Activated CD8-positive, alpha-beta memory T cell treated with anti-CD3 and anti-CD28 coated beads for 1 hour (primary cell): ENCODE measurements around the gene INPP5A.

Source experiments
- DNase-seq, 2 donors: peaks; one replicate each; pipeline ENCODE4 v3.0.0-alpha.2; 2020; ENCODE audit warnings: low read depth in 1 of 2; ENCODE audit errors: extremely low read depth in 1 of 2

Gene INPP5A

GRCh38 chr10:132712291-132712690 is 174.7 kb downstream of the INPP5A start:
- DNase-seq = no peak

DNA sequence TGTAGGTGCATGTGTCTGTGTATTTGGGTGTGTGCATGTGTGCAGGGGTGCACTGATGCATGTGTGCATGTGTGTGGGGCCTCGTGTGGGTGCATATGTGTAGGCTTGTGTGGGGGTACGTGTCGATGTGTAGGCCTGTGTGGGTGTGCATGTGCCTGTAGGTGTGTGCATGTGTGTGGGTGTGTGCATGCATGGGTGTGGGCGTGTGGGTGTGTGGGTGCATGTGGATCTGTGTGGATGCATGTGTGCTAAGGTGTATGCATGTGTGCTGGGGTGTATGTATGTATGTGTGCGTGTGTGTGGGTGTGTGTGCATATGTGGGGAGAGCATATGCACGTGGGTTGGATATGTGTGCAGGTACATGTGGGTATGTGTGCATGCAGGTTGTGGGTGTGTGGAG is 175.2 kb downstream of the INPP5A start:
- no peak for DNase-seq

- DNase-seq = no peak
Observed at GRCh38 chr10:132713421-132714095, 176.0 kb downstream of the INPP5A start.

DNA sequence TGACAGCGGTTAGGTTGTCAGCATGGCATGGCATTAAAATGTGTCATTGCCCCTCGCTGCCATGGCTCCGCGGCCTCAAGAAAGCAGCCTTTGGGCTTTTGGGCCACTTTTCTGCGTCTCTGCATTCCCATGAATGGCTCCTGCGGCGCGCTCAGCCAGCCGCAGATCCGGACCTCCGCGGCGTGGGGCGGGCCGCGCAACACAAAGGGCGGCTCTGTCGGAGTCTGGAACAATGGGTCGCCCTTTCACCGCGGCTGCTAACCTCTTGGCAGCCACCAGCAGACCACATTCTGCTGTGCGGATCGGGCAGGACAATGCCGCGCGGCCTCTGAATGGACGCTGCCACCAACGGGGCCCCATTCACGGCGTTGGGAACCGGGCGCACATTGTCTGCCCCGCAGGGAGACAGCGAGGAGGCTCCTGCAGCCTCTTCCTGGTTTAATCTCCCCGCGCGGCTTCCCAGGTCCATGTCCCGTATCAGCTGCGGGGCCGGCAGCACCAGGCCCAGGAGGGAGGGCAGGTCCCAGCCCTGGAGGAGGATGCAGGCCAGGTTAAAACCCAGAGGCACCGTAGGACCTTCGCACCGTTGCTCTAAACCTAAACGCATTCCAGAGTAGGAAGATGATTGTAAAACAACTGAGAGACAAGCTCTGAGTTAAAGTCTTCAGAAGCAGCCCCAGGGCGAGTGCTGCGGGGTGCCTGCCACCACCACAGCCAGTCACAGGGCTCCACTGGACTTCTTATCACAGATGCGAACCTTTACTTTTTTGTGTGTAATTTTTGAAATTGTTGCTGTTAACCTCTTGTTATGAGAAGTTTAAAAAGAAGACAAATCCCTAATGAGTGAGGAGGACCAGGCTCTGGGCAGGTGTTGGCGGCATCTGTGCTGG is 176.8 kb downstream of the INPP5A start:
- no peak for DNase-seq

GRCh38 chr10:132714986-132715775 is 177.6 kb downstream of the INPP5A start:
- DNase-seq = no peak

DNA sequence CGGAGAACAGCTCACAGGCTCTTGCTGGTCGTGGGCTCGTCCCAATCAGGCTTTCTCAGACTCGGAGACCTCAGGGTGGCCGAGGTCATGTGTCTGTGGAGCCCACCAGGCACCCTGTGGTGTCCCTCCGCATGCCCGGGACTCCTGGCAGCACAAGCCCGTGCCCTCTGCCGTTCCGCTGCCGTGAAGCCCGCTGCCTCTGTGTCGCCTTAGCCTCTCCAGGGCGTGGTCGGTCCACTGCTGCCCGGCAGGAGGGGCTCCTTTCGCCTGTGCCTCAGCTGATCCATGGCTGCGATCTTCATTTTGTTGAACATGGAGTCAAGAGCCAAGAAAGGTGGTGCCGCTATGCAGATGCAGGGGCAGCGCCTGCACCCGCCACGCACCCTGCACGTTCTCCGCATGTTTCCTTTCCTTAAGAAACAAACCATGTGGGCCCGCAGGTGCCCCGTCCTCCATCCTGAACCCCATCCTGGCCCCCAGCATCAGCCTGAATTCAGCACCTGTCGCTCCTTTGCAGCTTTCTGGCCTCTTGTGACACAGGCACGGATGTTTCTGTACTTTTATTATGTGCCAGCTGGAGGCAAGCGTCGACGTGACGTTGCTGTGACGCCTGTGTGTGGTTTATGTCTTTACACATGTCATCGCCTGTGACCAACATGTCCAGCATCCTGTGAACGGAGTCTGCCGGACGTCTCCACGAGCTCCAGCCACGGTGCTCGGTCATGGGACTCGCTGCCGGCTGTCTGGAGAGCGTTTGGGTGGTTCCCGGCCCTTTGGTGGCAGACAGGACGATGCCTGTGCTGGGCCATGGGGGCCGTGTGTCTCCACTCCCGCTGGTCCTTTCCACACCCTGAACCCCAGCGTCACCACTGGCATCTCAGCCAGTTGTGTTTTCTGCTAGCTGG is 178.4 kb downstream of the INPP5A start:
- DNase-seq = no peak

DNA sequence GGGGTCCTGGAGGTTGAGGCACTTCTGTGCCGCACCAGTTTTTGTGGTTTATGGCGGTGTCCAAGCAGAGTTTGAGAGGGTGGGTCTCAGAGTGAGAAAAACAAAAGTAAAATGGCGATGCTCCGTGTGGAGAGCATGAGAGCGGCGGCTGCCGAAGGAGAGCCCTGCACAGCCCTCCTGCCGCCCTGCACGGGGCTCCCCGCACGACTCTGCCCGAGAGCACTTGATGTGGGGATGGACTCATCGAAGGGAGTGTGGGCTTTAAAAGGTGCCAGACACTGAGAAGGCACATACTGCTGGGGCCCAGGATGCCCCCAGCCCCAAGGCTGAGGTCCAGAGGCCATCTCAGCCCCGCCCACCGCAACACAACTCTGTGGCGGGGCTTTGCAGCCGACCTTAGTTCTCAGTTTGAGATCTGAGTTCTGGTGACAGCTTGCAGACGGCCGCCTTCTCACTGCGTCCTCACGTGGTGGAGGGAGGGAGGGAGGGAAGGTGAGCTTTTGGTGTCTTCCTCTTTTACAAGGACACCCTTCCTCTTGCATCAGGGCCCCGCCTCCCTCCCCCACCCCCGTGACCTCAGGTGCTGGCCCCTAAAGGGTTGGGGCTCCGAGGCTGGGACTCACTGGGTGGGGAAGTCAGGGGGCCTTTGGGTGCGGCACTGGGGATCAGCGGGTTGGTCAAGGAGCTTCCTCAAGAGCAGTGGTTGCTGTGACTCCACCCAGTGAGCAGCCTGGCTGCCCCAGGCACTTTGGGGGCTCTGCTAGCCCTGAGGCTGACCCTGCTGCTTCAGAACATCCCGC is 179.3 kb downstream of the INPP5A start:
- no peak for DNase-seq

GRCh38 chr10:132721725-132722124 is 184.1 kb downstream of the INPP5A start:
- DNase-seq = no peak

- DNase-seq = no peak
Observed at GRCh38 chr10:132722394-132723329, 185.1 kb downstream of the INPP5A start.

DNA sequence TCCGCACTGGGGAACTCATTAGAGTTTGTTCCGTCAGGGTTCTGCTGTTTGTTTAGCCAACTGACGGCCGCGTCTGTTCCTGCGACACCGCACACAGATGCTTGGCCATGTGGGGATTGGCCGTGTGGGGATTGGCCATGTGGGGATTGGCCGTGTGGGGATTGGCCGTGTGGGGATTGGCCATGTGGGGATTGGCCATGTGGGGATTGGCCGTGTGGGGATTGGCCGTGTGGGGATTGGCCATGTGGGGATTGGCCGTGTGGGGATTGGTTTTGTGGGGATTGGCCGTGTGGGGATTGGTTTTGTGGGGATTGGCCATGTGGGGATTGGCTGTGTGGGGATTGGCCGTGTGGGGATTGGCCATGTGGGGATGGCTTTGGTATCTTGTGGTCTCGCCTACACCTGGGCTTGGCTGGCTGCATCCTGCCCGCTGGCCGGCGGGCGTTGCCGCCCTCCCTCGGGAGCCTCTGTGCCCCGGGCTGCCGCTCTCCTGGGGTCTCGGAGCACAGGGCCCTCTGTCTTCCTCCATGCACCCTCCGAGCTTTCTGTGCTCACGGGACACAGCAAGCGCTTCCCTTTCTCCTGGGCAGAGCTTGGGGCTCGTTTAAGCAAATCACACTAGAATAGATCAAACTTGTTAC is 185.9 kb downstream of the INPP5A start:
- no peak for DNase-seq

DNA sequence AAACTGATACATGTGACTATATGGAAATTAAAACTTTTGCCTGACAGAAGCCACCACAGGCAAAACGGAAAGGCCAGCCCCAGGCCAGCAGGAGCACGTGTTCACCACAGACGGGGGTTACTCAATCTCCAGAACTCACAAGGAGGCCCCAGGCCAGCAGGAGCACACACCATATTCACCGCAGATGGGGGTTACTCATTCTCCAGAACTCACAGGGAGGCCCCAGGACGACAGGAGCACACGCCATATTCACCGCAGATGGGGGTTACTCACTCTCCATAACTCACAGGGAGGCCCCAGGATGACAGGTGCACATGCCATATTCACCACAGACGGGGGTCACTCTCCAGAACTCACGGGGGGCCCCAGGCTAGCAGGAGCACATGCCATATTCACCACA is 186.9 kb downstream of the INPP5A start:
- no peak for DNase-seq

GRCh38 chr10:132725202-132725601 is 187.6 kb downstream of the INPP5A start:
- no peak for DNase-seq

GRCh38 chr10:132726194-132726593 is 188.6 kb downstream of the INPP5A start:
- DNase-seq = no peak

DNA sequence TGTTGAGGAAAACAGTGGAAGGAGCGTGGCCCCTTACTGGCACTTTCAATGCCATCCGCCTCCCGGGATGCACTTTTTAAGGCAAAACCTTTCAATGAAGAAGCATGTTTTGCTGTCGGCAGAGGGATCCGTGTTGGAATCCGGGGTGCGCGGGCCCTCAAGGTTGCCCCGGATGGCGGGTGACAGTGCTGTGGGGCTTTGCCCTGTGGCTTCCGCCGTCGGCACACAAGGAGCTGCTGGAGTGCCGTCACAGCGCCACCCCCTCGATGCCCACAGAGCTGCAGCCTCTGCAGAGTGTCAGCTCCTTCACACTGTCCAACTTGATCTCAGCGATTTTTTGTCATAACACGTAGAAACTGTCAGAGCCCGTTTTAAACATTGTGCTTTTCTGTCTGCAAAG is 189.4 kb downstream of the INPP5A start:
- no peak for DNase-seq

DNA sequence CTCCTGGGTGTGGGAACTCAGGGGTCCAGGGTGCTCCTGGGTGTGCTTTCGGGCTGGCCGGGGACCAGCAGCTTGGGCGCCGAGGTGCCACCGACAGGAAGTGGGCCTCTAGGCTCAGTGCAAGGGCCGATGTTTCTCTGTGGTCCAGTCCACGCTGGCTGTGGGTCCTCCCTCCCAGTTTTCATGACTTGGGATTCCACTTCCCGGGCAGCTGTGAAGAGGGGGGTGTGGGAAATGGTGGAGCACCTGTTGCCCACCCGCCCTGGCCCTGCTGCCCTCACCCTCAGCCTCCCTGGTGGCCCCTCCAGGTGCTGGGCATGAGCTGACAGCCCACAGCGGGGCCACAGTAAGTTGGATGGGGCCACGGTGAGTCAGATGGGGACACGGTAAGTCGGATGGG is 189.8 kb downstream of the INPP5A start:
- no peak for DNase-seq

- DNase-seq = no peak
Observed at GRCh38 chr10:132728321-132728720, 190.7 kb downstream of the INPP5A start.

DNA sequence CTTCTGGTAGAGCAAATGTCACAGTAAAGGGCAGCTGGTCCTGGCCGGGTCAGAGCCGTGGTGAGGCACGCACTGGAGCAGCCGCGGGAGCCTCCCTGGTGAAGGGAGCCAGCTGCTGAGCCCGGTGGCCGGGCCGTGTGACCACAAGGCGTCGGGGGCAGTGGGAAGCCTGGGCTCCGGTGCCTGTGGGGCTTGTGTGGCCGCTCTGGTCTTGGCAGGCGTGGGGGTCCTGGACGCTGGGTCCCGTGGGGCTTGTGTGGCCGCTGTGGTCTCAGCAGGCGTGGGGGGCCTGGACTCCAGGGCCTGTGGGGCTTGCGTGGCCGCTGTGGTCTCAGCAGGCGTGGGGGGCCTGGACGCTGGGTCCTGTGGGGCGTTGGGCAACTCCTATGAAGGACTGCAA is 191.2 kb downstream of the INPP5A start:
- DNase-seq = no peak
